Uterus (tissue), 4 donors: ENCODE measurements around the gene CD63. TPM values are rescaled to one million over a fixed set of nuclear protein-coding genes. Genes with fewer than 3 reads are reported as not detected.

Experiments used
- DNase-seq, 2 donors: peaks; one replicate each; pipeline ENCODE4 v3.0.0-alpha.2; 2019 to 2020
- H3K27ac ChIP-seq, 2 donors: fragments of 200-600 bp; sonication (generic); 1 replicate in 1 of 2; 2 replicates in 1 of 2; pipeline ENCODE4 v1.5.1; 2016 to 2018
- H3K27me3 ChIP-seq, 2 donors: fragments of 200-600 bp; sonication (generic); one replicate each; pipeline ENCODE4 v1.5.1; 2018 to 2019; ENCODE audit warnings: control low read depth in 1 of 2
- H3K36me3 ChIP-seq, 2 donors: fragments of 200-600 bp; sonication (generic); one replicate each; pipeline ENCODE4 v1.5.1; 2019; ENCODE audit warnings: control low read depth in 1 of 2
- H3K4me1 ChIP-seq, 2 donors: fragments of 200-600 bp; sonication (generic); one replicate each; pipeline ENCODE4 v1.5.1; 2018 to 2019; ENCODE audit warnings: control low read depth in 1 of 2
- H3K4me3 ChIP-seq, 2 donors: fragments of 200-600 bp; sonication (generic); 1 replicate in 1 of 2; 2 replicates in 1 of 2; pipeline ENCODE4 v1.5.1; 2018 to 2019; ENCODE audit warnings: mild to moderate bottlenecking in 1 of 2
- H3K9me3 ChIP-seq, 2 donors: fragments of 200-600 bp; sonication (generic); one replicate each; pipeline ENCODE4 v1.5.1; 2019; ENCODE audit warnings: control low read depth in 1 of 2
- CTCF ChIP-seq, 4 experiments: fragments of 200-600 bp in 2 of 4; fragments of 450-650 bp in 2 of 4; sonication (generic) in 2 of 4; IDR thresholded peaks; one replicate each; pipeline ENCODE4 v1.5.1; 2016 to 2019; ENCODE audit warnings: antibody characterized with exemption in 4 of 4, mild to moderate bottlenecking in 2 of 4, moderate library complexity in 1 of 4
- POLR2A ChIP-seq, 2 donors: fragments of 450-650 bp; IDR thresholded peaks; one replicate each; pipeline ENCODE4 v1.6.1; 2016; ENCODE audit warnings: antibody characterized with exemption in 2 of 2, mild to moderate bottlenecking in 1 of 2, moderate library complexity in 1 of 2
- intact Hi-C: fragments of 100-400 bp; cut with DNase I; formaldehyde crosslinking; loops from one replicate; pipeline ENCODE4 v1.15.1; 2023; ENCODE audit warnings: low total_unique reads
- total RNA-seq, 4 donors: library from RNA; depleted of rRNA in 3 of 4; stranded (reverse); fragments of >200 nt in 3 of 4; gene quantifications; one replicate each; pipeline versions ENCODE4 v1.1.0 to v1.2.4, GENCODE V29; 2014 to 2023
- donor health status: DM: yes; HTN: yes; CAD: no.

CD63 gene
- total RNA-seq, 4 donors from 2014 or later = 417 to 911 (median 637) TPM

GRCh38 chr12:55721601-55722213 lies 7.1 kb downstream of the CD63 start:
- Histone ChIP-seq H3K27me3 (no peaks in the 10 kb centered on the region), H3K27ac (peak overlapping the region; percentile 93 to 95), H3K4me1 (peaks cover 5 to 36% of the 10 kb centered on the region in 2 donors), H3K9me3 (no peaks in the 10 kb centered on the region), H3K4me3 (no peak overlapping the region), H3K36me3 (no peaks in the 10 kb centered on the region)
- DNase-seq = no peak
- intact Hi-C loops = no loop called here
- TF ChIP-seq CTCF (IDR thresholded peaks at IDR 0.05) (no peak), POLR2A (IDR thresholded peaks at IDR 0.05) (no peak)

- Histone ChIP-seq H3K4me3 (no peak overlapping the region), H3K27ac (peak overlapping the region; percentile 93 to 95), H3K27me3 (no peaks in the 10 kb centered on the region), H3K4me1 (peaks cover 5 to 33% of the 10 kb centered on the region in 2 donors), H3K9me3 (no peaks in the 10 kb centered on the region), H3K36me3 (no peaks in the 10 kb centered on the region)
- TF ChIP-seq POLR2A (IDR thresholded peaks at IDR 0.05) (no peak), CTCF (IDR thresholded peaks at IDR 0.05) (peak; percentile 46 to 59 (median 51))
- peak; percentile 63 for DNase-seq
- intact Hi-C loops = no loop called here
These were observed 7.8 kb downstream of the CD63 start for GRCh38 chr12:55720894-55721444.

GRCh38 chr12:55720071-55720564 lies 8.7 kb downstream of the CD63 start, which contains the start of gene RDH5:
Gene RDH5 (plus strand): TSS chr12:55720393. CDS start chr12:55721185, 792 bp downstream.
- no peaks in the 10 kb centered on the region for H3K36me3 ChIP-seq
- peaks cover 6 to 33% of the 10 kb centered on the region in 2 donors for H3K4me1 ChIP-seq
- intact Hi-C loops = no loop called here
- peak within 1 kb of the TSS; percentile 93 to 95 for H3K27ac ChIP-seq
- no peak within 1 kb of the TSS for H3K4me3 ChIP-seq
- H3K9me3 ChIP-seq = no peaks in the 10 kb centered on the region
- TF ChIP-seq CTCF (IDR thresholded peaks at IDR 0.05) (no peak), POLR2A (IDR thresholded peaks at IDR 0.05) (no peak)
- peak; percentile 80 to 84 for DNase-seq
- no peaks in the 10 kb centered on the region for H3K27me3 ChIP-seq

- Histone ChIP-seq H3K27ac (peak overlapping the region; percentile 93 to 95), H3K9me3 (no peaks in the 10 kb centered on the region), H3K27me3 (no peaks in the 10 kb centered on the region), H3K36me3 (no peaks in the 10 kb centered on the region), H3K4me3 (no peak overlapping the region), H3K4me1 (peaks cover 10 to 33% of the 10 kb centered on the region in 2 donors)
- TF ChIP-seq POLR2A (IDR thresholded peaks at IDR 0.05) (no peak), CTCF (IDR thresholded peaks at IDR 0.05) (no peak)
- no peak for DNase-seq
- intact Hi-C loops = no loop called here
These were observed 9.4 kb downstream of the CD63 start for GRCh38 chr12:55719371-55719770.

- H3K4me1 ChIP-seq = peaks cover 10 to 33% of the 10 kb centered on the region in 2 donors
- H3K36me3 ChIP-seq = no peaks in the 10 kb centered on the region
- intact Hi-C loops = no loop called here
- no peak overlapping the region for H3K4me3 ChIP-seq
- H3K27ac ChIP-seq = peak overlapping the region; percentile 93 to 95
- TF ChIP-seq CTCF (IDR thresholded peaks at IDR 0.05) = no peak
- no peak for TF ChIP-seq POLR2A (IDR thresholded peaks at IDR 0.05)
- no peaks in the 10 kb centered on the region for H3K27me3 ChIP-seq
- H3K9me3 ChIP-seq = no peaks in the 10 kb centered on the region
- no peak for DNase-seq
These were observed 10.1 kb downstream of the CD63 start for GRCh38 chr12:55718624-55719275.
